Measurements from ENCODE around the gene LYL1. TPM values are rescaled to one million over a fixed set of nuclear protein-coding genes. Genes with fewer than 3 reads are reported as not detected.

LYL1 gene
- total and polyA plus RNA-seq, 4 donors = 12.9 to 34.1 (median 20.7) TPM

DNA sequence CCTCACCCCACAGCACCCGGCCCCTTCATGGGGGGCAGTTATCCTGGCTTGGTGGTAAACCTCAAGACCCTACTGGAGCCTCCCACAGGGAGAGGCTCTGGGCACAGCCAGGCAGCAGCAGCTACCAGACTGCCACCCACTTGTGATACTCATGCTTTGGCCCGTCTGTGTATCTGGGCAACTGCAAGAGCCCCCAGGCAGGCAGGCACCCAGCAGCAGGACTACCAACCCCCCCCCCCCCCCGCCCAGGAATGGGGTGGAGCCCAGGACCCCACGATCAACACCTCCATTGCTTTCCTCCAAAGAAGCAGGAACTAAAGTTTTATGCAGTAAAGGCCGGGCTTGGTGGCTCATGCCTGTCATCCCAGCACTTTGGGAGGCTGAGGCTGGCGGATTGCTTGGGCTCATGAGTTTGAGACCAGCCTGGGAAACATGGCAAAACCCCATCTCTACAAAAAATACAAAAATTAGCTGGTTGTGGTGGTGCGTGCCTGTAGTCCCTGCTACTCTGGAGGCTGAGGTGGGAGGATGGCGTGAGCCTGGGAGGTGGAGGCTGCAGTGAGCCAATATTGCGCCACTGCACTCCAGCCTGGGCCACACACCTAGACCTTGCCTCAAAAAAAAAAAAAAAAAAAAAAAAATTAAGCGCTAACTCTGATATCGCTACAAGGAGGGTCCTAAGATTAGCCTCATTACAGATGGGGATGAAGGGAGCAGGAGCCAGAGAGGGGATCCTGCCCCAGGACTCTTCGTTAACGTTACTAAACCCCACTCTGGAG is 1.1 kb upstream of the LYL1 start:
- H3K9ac ChIP-seq (ENCODE audit: insufficient read depth in 1 of 2, low read length in 2 of 2) = no peak overlapping the region
- H3K9me3 ChIP-seq (ENCODE audit: control insufficient read depth in 4 of 4, insufficient read depth in 3 of 4, low read length in 3 of 4) = no peaks in the 10 kb centered on the region
- H3K27ac ChIP-seq (ENCODE audit: low read depth in 1 of 2, low read length in 1 of 2) = peak overlapping the region; percentile 69 to 91
- TF ChIP-seq, protein P1, sequence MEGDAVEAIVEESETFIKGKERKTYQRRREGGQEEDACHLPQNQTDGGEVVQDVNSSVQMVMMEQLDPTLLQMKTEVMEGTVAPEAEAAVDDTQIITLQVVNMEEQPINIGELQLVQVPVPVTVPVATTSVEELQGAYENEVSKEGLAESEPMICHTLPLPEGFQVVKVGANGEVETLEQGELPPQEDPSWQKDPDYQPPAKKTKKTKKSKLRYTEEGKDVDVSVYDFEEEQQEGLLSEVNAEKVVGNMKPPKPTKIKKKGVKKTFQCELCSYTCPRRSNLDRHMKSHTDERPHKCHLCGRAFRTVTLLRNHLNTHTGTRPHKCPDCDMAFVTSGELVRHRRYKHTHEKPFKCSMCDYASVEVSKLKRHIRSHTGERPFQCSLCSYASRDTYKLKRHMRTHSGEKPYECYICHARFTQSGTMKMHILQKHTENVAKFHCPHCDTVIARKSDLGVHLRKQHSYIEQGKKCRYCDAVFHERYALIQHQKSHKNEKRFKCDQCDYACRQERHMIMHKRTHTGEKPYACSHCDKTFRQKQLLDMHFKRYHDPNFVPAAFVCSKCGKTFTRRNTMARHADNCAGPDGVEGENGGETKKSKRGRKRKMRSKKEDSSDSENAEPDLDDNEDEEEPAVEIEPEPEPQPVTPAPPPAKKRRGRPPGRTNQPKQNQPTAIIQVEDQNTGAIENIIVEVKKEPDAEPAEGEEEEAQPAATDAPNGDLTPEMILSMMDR (IDR thresholded peaks at IDR 0.05; ENCODE audit: control extremely low read depth, extremely low read depth) = no peak
- ATAC-seq (ENCODE audit: insufficient read depth, low FRiP score) (no peak), DNase-seq (no peak)
- no peaks in the 10 kb centered on the region for H3K27me3 ChIP-seq (ENCODE audit: control insufficient read depth in 3 of 3, insufficient read depth in 3 of 3, low read length in 2 of 3)
- H3K4me1 ChIP-seq (ENCODE audit: control insufficient read depth in 5 of 5, insufficient read depth in 5 of 5, low read length in 5 of 5) = peaks cover 0 to 22% (median 0%) of the 10 kb centered on the region in 5 donors
- 22 to 53% methylated on average over 13 of the region's 13 CpGs for WGBS, 2 donors
- H3K4me3 ChIP-seq = no peak overlapping the region
- peaks cover 0 to 15% (median 4%) of the 10 kb centered on the region in 4 donors for H3K36me3 ChIP-seq (ENCODE audit: control insufficient read depth in 4 of 4, insufficient read depth in 4 of 4, low read length in 4 of 4)

DNA sequence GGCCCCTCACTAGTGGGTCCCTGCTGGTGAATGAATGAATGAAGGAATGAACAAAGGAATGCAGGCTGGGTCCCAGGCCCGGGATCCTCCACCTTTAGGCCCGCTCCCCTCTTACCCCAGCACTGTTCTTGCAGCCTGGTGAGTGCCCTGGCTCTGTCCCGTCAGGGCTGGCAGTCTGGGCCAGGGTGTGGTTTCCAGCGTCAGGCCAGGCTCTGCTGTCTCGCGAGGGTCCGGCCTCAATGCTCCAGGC is 317 bp downstream of the LYL1 start:
- peak overlapping the region; percentile 51 to 90 for H3K27ac ChIP-seq (ENCODE audit: low read depth in 1 of 2, low read length in 1 of 2)
- H3K9ac ChIP-seq (ENCODE audit: insufficient read depth in 1 of 2, low read length in 2 of 2) = no peak overlapping the region
- peak overlapping the region; percentile 66 for H3K4me3 ChIP-seq
- peaks cover 0 to 22% (median 2%) of the 10 kb centered on the region in 5 donors for H3K4me1 ChIP-seq (ENCODE audit: control insufficient read depth in 5 of 5, insufficient read depth in 5 of 5, low read length in 5 of 5)
- H3K27me3 ChIP-seq (ENCODE audit: control insufficient read depth in 3 of 3, insufficient read depth in 3 of 3, low read length in 2 of 3) = no peaks in the 10 kb centered on the region
- DNase-seq (no peak), ATAC-seq (ENCODE audit: insufficient read depth, low FRiP score) (no peak)
- peaks cover 0 to 11% (median 4%) of the 10 kb centered on the region in 4 donors for H3K36me3 ChIP-seq (ENCODE audit: control insufficient read depth in 4 of 4, insufficient read depth in 4 of 4, low read length in 4 of 4)
- 5 to 7% methylated on average over 7 of the region's 7 CpGs for WGBS, 2 donors
- H3K9me3 ChIP-seq (ENCODE audit: control insufficient read depth in 4 of 4, insufficient read depth in 3 of 4, low read length in 3 of 4) = no peaks in the 10 kb centered on the region
- TF ChIP-seq, protein P1 (IDR thresholded peaks at IDR 0.05; ENCODE audit: control extremely low read depth, extremely low read depth) = no peak

DNA sequence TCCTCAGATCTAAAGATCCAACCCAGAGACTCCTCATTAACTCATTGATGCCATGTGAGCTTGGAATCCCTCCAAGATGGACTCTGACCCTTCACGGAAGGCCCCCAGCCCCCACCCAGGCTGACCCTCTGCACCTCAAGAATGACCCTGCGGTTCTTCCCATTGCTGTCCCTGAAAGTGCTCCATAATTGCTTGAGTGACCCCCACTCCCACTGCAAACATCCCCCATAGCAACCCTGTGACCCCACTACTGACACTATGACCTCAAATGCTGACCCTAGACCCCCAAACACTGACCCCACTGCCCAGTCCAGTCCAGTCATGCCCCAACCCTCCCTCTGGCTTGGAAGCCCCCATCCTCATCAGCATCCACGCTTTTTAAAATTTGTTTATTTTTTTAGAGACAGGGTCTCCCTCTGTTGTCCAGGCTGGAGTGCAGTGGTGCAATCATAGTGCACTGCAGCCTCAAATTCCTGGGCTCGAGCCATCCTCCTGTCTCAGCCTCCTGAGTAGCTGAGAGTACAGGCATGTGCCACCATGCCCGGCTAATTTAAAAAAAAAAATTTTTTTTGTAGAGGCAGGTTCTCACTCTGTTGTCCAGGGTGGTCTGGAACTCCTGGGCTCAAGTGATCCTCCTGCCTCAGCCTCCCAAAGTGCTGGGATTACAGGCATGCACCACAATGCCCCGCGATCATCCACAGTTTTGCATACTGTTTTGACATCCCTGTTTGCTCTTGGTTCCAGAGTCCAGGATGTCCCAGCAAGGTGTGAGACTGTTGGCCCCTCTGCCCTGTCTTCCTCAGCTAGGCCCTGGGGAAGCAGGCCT is 855 bp downstream of the LYL1 start:
- no peaks in the 10 kb centered on the region for H3K27me3 ChIP-seq (ENCODE audit: control insufficient read depth in 3 of 3, insufficient read depth in 3 of 3, low read length in 2 of 3)
- peaks cover 0 to 22% (median 3%) of the 10 kb centered on the region in 5 donors for H3K4me1 ChIP-seq (ENCODE audit: control insufficient read depth in 5 of 5, insufficient read depth in 5 of 5, low read length in 5 of 5)
- H3K9me3 ChIP-seq (ENCODE audit: control insufficient read depth in 4 of 4, insufficient read depth in 3 of 4, low read length in 3 of 4) = no peaks in the 10 kb centered on the region
- TF ChIP-seq, protein P1 (IDR thresholded peaks at IDR 0.05; ENCODE audit: control extremely low read depth, extremely low read depth) = no peak
- WGBS, 2 donors = 21 to 50% methylated on average over 7 of the region's 7 CpGs
- no peak overlapping the region for H3K9ac ChIP-seq (ENCODE audit: insufficient read depth in 1 of 2, low read length in 2 of 2)
- H3K36me3 ChIP-seq (ENCODE audit: control insufficient read depth in 4 of 4, insufficient read depth in 4 of 4, low read length in 4 of 4) = peaks cover 0 to 10% (median 4%) of the 10 kb centered on the region in 4 donors
- no peak for DNase-seq
- H3K27ac ChIP-seq (ENCODE audit: low read depth in 1 of 2, low read length in 1 of 2) = peak overlapping the region; percentile 51 to 90
- H3K4me3 ChIP-seq = peak overlapping the region; percentile 66
- ATAC-seq (ENCODE audit: insufficient read depth, low FRiP score) = no peak
